ENCODE results near the gene SLC35F3.
"Not testable (repeated sequence)": the region's sequence is repeated elsewhere in the genome, so short reads cannot be mapped to it uniquely, and the experiment has no call there.

SLC35F3 gene

DNA sequence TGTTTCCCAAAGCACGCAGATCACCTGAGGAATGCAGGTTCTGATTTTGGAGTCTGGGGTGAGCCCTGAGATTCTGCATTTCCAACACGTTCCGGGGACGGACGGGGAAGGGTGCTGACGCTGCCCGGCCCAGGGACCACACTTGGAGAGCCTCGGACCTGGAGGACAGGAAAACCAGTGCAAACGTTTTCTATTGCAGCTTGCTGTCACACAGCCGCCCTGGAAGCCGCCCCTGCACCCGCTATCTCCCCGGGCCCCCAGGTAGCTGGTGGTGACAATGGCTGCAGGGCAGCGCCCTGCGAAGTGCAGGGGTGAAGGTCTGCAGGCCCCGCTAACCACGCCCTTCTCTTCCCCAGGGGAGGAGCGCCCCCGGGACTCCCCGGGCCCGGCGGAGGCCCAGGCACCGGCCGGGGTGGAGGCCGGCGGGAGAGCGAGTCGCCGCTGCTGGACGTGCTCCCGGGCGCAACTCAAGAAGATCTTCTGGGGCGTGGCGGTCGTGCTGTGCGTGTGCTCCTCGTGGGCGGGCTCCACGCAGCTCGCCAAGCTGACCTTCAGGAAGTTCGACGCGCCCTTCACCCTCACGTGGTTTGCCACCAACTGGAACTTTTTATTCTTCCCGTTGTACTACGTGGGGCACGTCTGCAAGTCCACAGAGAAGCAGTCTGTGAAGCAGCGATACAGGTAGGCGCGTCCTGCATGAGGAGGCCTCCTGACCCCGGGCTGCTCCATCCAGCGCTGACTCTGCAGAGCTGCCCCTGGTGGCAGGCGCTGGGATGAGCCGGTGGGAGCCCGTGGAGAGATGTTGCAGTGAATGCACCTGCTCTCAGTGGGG is 326.8 kb downstream of the SLC35F3 start:
- peak; percentile 24 for DNase-seq

DNA sequence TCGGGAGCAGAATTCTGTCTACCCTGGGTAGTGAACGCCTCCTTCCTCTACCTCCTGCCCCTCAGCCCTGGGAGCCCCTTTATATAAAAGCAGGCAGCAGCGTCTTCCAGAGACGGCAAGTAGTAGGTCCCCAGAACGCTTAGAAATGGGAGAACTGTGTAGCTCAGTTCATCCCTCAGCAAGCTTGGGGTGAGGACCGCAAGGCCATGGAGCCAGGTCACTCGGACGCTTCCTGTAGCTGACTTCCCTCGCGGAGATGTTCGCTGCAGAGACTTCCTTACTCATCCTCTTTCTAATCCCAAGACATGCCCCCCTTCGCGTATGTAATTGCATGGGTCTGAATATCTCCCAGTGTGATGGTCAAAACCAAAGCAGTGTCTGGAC is 327.4 kb downstream of the SLC35F3 start:
- no peak for DNase-seq

DNA sequence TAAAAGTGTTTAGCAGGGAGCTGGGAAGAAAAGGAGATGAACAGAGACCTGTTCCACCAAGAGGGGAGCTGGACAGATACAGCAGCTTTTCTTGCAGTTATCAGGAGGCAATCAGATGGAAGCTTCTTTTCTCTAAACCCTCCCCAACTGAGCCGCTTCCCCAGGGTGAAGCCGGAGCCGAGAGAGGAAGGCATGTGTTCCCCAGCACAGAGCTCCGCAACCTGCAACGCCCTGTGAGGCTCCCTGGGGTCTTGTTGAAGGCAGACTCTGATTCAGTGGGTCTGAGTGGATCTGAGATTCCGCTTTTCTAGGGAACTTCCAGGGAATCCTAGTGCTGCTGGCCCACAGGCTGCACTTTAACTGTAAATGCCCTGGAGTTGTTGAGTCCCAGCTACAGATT is 329.7 kb downstream of the SLC35F3 start:
- peak; percentile 74 for DNase-seq

- DNase-seq = peak; percentile 59
Measured at GRCh38 chr1:234235434-234235881, 331.0 kb downstream of the SLC35F3 start.

DNA sequence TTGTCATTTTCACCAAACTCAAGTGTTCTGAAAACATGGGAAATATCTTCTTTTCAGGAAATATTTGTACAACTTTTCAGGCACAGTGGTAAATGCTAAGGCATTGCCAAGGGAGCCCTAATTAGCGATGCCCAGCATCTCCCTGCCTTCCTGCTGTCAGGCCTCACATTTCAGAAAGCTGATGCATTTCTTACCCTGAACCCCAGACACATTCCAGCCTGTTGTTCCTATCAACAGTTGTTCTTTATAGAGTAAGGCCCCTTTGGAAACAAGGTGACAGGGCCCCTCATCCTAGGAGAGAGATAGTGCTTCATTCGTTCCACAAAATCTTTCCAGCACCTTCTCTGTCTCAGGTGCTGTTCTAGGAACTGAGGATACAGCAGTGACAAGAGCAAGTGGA is 332.9 kb downstream of the SLC35F3 start:
- DNase-seq = no peak

DNA sequence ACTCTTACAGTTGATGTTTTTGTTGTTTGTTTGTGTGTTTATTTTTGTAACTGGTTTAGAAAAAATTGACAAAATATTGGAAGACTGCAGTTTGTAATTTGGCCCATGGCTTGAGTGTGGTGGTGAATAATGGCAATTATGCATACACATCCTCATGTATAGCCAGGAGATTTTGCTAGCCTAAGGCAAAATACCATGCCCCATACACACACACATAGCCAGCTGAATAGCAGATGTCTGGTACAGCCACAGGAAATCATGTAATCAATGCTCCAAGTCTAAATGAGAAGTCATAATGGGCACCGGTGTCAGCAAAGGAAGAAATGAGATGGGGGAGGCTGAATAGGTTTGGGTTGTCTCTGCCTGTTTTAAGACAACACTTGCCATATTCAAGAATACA is 333.6 kb downstream of the SLC35F3 start:
- peak; percentile 90 for DNase-seq

DNA sequence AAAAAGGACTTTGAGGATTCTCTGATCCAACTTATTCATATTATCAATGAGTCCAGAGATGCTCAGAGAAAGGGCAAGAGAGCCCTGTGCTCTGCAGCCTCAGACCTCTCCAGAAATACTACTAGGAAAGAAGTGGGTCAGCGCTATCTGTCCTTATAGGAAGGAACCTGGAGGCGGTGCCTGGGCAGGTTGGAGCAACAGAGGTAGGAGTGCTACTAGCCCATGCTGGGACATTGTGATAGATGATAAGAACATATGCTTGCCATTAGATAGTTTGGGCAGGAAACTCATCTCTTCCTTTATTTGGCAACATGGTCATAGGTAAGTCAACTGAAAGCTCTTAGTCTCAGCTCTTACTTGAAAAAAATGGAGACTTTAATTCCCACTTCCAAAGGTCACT is 335.0 kb downstream of the SLC35F3 start:
- no peak for DNase-seq

DNA sequence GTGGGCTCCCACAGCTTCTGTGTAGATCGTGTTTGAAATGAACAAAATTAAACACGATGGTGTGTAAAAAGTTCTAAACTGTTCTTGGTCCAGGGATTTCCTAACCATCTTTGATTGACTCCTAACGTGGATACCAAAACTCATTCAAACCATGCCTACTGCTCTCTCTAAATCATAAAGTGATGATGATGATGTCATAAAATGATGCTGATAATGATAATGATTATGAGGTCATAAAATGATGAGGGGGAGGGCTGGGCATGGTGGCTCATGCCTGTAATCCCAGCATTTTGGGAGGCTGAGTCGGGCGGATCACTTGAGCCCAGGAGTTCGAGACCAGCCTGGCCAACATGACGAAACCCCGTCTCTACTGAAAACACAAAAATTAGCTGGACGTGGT is 335.5 kb downstream of the SLC35F3 start:
- DNase-seq = no peak

DNA sequence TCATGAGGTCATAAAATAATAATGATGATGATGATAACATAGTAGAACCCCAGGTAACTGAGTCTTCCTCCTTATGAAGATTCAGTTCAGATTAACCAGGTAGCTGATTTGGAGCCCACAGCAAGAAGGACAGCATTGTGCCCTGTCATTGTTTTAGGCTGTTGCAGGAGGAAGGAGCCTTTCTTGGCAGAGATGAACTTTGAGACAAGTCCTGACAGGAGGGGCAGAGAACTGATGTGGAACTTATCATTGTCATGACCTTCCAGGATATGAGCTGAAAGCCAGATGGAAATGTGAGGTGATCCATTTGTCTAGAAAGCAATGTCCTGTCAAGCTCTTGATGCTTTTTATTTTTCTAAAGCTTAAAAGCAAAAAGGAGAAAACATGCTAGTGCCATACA is 336.2 kb downstream of the SLC35F3 start:
- no peak for DNase-seq

GRCh38 chr1:234241941-234242490 is 337.5 kb downstream of the SLC35F3 start:
- DNase-seq = peak; percentile 72

DNA sequence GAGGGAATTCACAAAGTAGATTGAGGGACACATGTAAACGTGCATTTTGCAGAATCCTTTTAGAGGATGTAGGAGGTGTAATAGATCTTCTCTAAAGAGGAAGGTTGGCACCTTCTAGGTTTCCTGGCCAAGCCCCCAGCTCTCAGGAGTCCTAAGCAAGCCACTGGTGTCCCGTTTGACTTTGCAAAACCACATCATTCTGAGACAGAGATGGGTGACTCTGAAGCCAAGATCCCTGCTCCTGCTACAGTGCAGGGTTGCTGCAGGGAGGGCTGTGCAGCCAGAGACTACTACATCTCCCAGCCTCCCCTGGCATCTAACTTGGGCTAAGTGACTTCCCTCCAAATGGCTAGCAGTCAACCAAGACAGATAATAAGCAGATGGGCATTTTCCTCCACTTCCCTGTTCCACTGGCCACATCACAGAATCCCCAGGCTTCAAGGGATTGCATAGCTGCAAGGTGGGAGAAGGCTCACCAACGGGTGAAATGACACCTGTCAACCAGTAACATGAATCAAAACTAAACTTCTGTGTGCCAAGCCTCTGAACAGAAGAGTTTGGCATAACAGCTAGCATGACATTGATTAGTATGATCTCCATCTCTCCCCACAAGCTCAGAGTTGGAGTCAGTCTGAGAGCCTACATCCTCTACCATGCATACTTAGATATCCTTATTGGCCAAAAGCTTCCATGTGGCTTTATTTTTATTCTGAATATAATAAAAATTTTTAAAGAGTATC is 339.2 kb downstream of the SLC35F3 start:
- DNase-seq = no peak

DNA sequence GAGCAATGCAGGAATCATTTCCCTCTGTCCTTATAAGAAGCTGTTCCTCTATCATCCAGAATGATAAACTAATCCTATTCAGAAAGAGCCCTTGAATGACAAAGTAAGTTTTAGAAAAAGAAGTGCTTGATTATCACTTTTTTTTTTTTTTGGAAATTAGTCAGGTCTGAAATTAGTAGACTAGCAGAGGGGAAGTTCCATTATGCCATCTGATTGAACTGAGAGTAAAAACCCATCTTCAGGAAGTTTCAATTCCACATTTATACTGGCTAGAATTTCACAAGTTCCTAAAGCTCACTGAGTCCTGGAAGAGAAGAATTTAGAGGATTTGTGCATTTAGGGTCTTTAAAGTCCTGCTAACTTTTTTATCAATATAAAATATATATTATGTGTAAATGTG is 340.0 kb downstream of the SLC35F3 start:
- DNase-seq = no peak

DNA sequence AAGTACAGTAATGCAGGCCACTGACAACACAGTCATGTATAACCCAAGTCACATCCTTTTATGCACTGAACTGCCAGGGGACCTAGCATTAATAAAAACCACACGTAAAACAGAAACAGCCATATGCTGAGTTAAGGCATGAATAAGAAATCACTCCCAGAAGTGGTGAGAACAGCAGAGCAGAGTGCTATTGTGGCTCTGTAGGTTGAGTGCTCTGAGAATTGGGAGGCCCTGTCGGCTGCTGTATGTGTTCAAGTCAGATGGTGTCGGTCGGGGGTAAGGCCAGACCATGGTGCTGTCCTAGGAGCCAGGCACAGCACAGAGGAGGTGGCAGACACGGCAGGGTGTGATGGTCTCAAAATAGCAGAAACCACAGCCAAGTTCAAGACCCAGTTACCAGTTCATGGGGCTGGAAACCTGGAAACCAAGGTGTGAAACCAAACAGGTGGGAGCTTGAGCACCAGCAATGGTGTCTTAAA is 342.2 kb downstream of the SLC35F3 start:
- no peak for DNase-seq

- DNase-seq = not testable (repeated sequence)
Measured at GRCh38 chr1:234247746-234248145, 343.3 kb downstream of the SLC35F3 start.

DNA sequence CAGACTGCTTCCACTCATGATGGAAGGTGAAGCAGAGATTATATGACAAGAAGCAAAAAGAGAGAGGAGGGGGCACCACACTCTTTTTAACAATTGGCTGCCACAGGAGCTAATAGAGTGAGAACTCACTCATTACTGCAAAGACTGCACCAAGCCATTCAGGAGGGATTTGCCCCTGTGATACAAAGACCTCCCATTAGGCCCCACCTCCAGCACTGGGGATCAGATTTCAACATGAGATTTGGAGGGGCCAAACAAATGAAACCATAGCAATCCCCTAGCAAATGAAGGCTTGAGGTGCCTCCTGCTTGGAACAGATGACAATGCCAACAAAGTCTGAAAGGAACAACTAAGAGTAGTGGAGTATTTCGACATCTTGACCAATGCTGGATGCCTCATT is 346.3 kb downstream of the SLC35F3 start:
- peak; percentile 41 for DNase-seq

GRCh38 chr1:234253732-234254131 is 349.3 kb downstream of the SLC35F3 start:
- no peak for DNase-seq

- DNase-seq = no peak
Measured at GRCh38 chr1:234256359-234256758, 351.9 kb downstream of the SLC35F3 start.

- no peak for DNase-seq
Measured at GRCh38 chr1:234258071-234258470, 353.6 kb downstream of the SLC35F3 start.

- no peak for DNase-seq
Measured at GRCh38 chr1:234260578-234260977, 356.1 kb downstream of the SLC35F3 start.

- peak; percentile 35 for DNase-seq
Measured at GRCh38 chr1:234261545-234261944, 357.1 kb downstream of the SLC35F3 start.

GRCh38 chr1:234262007-234262753 is 357.7 kb downstream of the SLC35F3 start:
- peak; percentile 35 for DNase-seq

DNA sequence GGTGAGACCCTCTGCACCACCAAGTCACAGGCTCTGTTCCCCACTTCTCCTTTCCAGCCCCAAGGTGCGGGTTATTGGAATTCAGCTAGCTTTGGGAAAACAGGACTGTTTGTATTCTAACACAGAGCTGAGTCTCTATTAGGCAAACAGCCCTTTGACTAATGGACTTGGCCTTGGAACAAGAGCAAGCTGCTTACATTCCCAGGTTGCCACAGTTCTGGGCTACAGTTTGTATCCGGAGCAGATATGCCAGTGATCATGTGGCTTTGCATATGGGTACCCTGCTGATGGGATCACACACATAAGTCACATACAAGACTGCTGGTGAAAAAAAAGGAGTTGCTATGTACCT is 358.3 kb downstream of the SLC35F3 start:
- DNase-seq = no peak

GRCh38 chr1:234264832-234265231 is 360.4 kb downstream of the SLC35F3 start:
- DNase-seq = no peak
